NCI-H2196 (cell line): ENCODE data around the gene LITAF.
"Not testable (repeated sequence)": the region's sequence is repeated elsewhere in the genome, so short reads cannot be mapped to it uniquely, and the experiment has no call there.

Experiments used
- DNase-seq: peaks from one replicate; lab custom pipeline; 2025; ENCODE audit not compliant: unreplicated experiment; lab: John Stamatoyannopoulos, UW

LITAF gene

GRCh38 chr16:11621539-11621919, 34.8 kb upstream of the LITAF start:
- no peak for DNase-seq

DNA sequence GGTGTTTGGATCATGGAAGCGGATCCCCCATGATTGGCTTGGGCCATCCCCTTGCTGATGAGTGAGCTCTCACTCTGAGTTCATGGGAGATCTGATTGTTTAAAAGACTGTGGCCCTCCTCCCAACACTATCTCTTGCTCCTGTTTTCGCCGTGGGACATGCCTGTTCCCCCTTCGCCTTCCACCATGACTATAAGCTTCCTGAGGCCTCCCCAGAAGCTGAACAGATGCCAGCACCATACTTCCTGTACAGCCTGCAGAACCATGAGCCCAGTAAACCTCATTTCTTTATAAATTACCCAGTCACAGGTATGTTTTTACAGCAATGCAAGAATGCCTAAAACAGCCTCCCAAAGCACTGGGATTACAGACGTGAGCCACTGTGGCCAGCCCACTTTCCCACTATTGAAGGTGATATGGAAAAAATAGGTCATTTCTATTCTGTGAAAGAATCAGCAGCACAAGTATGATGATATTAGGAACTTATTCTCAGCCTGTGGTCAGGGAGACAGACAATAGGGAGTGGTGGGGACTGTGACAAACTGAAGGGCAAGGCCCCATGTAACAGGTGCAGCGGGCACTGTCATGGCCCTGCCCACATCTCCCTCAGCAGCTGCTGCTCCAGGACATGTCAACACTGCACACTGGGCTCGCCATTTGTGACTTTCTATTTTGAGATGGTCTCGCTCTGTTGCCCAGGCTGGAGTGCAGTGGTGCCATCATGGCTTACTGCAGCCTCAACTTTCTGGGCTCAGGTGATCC, 33.7 kb upstream of the LITAF start:
- DNase-seq = no peak

DNA sequence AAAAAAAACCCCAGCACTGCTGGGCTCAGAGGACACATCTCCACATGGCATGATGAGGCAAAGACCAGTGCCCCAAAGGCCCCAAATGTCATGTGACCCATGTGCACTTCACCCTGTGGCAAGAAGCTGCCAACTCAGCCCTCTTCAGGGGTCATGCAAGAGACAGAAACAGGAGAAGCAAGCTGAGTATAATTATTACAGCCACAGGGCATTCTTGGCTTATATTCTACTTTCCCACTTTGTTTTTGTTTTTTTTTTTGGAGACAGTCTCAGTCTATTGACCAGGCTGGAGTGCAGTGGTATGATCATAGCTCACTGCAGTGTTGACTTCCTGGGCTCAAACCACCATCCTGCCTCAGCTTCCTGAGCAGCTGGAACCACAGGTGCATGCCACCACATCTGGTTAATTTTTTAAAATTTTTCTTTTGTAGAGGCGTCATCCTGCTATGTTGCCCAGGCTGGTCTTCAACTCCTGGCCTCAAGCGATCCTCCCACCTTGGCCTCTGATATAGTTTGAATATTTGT, 32.7 kb upstream of the LITAF start:
- DNase-seq = no peak

GRCh38 chr16:11618107-11618717, 31.5 kb upstream of the LITAF start:
- no peak for DNase-seq

DNA sequence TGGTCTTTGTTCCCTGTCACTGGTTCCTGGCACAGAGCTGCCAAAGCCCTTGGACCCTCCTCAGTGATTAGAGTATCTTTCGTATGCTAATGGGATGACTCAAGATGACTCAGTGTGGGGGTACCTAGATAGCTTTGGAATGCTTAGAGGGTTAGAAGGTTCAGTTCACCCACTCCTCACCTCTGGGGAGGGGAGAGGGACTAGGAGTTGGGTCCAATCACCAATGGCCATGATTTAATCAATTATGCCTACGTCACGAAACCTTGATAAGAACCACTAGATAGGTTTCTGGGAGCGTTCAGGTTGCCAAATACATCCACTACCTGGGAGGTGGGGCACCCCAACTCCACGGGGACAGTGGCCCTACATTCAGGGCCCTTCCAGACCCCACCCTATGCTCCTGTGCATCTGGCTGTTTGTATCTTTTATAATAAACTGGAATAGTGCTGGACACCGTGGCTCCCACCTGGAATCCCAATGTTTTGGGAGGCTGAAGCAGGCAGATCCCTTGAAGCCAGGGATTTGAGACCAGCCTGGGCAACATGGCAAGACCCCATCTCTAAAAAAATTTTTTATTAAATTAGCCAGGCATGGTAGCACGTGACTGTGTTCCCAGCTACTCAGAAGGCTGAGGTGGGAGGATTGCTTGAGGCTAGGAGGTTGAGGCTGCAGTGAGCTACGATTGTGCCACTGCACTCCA, 29.2 kb upstream of the LITAF start:
- no peak for DNase-seq

GRCh38 chr16:11614587-11615175, 28.0 kb upstream of the LITAF start:
- no peak for DNase-seq

- no peak for DNase-seq
Measured at GRCh38 chr16:11613381-11614303, 26.9 kb upstream of the LITAF start.

DNA sequence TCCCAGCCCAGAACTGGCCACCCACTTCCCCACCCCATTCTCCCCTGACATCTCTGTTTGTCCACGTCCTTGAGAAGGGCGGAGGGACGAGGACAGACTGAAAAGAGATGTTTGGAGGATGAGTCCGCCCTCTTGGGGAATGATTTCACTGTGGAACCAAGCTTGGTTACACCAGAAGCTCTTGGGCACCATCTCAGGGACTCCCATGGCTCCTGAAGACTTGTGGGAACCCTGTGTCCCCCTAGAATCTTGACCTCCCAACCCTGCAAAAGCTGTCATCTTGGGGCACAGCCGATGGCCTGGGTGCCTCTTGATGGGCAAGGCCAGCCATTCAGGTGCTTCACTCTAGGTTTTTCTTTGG, 25.9 kb upstream of the LITAF start:
- no peak for DNase-seq

DNA sequence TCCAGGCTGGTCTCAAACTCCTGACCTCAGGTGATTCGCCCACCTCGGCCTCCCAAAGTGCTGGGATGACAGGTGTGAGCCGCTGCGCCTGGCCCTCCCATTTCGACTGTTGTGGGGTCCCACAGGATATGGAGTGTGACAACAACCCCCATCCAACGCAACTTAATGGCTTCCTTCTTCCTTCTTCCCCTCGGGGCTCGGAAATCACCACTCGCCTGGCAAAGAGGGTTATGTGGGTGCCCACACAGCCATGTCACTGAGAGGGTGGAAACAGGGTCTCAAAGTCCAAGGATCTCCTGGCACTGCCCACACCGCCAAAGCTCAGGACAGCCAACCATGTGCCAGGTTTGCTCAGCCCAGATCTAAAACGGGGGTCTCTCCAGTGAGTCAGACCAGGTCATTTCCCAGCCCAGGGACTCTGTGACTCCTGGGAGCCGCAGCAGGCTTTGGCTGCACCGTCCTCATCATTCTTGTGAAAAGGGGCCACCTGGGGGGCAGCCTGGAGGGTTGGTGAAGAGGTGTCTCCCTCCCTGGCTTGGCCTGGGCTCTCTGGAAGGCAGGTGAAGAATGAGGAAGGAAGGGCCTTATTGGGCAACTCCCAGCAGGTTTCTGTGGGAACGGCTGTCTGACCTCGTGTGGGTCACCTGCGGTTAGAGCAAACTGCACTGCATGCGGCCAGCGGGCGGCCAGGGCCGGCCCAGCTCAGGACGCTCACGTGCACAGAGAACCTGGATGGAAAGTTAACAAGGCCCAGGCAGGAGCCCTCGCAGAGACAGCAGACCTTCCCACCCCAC, 25.3 kb upstream of the LITAF start:
- peak; percentile 72 for DNase-seq

DNA sequence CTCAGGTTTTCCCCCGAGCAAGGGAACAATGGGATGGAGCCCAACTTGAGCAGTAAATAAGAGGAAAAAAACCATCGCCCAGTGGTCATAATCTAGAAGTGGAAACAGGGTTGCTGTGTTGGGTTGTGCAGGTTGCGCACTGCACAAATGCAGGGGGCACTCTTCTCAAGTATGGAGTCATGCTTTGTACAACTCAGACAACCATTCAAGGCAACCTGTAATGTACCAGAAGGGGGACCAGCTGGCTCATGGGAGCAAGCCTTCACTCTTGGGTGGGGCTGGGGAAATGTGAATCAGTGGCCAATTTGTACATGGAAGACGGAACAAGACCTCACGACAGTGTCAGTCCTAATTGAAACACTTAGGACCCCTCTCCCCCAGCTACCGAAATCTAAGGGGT, 23.9 kb upstream of the LITAF start:
- no peak for DNase-seq

GRCh38 chr16:11610121-11610505, 23.4 kb upstream of the LITAF start:
- DNase-seq = no peak

DNA sequence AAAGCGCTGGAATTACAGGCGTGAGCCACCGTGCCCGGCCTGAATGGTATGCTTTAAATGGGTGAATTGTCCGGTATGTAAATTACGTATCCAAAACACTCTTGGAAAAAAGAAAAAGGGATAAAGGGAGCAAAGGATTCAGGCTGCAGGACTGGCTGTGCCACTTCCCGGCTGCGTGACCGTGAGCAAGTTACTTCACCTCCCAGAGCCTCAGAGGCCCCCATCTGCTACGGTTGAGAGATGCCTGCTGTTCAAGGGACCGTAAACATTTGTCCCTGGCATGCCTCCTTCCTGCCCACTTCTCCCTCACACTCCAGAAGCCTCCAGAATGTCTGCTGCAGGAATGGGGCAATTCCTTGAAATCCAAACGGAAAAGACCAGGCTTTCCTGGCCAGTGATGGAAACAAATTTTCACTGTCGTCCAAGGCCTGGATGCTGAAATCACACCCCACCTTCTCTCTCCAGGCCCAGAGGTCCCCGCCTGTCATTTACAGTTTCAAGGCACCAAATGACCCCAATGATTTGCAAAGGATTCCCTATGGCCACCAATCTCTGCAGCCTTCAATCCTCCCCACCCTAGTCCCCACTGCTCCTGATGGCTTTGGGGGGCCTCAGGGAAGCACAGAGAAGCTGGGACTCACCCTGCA, 22.9 kb upstream of the LITAF start:
- no peak for DNase-seq

DNA sequence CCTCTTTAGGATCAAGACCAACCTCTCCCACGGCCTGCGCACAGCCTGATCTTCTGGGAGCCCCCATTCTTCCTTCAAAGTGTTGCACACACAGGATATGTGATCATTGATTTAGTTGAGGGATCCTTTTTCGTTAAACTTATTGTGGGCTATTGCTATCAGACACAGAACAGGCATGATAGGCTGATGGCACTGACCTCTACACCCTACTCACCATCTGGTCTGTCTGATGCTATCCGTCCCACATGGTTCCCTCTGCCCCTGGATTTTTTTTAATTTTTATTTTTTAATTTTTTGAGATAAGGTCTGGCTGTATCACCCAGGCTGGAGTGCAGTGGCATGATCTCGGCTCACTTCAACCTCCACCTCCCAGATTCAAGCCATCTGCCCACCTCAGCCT, 19.2 kb upstream of the LITAF start:
- DNase-seq = no peak

GRCh38 chr16:11605564-11605886, 18.8 kb upstream of the LITAF start:
- no peak for DNase-seq

DNA sequence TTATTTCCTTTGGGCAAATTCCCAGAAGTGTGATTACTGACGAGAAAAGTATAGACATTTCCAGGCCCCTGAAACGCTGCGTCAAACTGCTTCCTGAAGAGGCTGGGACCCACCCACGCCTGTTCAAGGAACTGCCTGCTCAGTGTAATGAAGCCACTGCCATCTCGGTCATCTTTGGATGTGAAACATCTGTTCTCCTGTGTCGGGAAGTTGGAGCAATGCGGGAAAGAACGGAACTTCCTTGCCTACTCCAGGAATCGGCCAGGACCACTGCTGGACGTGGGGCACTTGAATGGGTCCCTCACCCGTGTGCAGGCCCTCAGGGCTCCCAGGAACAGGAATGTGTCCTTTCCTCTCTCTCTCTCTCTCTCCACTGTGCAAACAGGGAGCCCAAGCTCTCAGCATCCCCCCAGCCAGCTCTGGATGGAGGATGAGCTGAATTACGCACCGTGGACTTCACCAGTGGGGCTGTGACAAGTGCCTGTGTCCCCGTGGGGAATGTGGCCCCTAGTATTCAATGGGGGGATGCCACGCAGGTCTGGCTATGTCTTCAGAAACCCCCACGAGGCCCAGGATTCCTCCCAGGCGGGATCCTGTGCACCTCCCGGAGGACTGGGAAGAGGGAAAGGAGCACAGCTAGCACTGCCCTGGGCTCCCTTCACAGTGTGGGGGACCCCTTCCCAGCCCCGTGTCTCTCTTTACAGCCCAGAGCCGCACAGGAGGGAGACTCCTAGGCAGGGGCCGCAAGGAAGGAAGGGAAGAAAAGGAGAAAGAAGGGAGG, 18.3 kb upstream of the LITAF start:
- no peak for DNase-seq

DNA sequence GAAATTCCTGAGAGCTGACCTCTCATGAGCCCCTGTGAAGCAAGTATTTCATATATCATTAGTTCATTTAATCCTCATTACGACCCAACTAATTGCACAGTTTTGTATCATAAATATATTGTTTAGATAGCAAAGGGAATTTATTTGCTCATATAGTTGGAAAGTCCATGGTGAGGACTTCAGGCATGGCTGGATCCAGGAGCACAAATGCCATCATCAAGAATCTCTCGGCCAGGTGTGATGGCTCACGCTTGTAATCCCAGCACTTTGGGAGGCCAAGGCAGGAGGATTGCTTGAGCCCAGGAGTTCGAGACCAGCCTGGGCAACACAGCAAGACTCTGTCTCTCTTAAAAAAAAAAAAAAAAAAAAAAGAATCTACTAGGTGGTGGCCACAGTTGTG, 17.6 kb upstream of the LITAF start:
- DNase-seq = not testable (repeated sequence)

- DNase-seq = no peak
Measured at GRCh38 chr16:11603331-11603750, 16.6 kb upstream of the LITAF start.

DNA sequence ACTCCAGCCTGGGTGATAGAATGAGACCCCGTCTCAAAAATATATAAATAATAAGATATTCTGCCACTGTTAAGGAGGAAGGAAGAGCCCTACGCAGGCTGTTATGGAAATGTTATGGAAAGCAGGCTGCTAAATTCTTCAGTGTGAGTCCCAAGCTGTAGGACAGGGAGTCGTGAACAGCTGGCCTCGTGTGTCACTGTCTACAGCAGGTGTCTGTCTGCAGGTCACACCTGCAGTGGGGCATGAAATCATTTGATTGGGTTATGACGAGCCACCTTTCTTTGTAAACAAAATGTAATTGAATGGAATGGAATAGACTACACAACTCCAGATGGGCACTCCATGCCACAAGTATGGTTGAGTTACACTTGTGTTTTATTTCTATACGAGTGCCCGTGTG, 15.6 kb upstream of the LITAF start:
- peak; percentile 66 for DNase-seq

DNA sequence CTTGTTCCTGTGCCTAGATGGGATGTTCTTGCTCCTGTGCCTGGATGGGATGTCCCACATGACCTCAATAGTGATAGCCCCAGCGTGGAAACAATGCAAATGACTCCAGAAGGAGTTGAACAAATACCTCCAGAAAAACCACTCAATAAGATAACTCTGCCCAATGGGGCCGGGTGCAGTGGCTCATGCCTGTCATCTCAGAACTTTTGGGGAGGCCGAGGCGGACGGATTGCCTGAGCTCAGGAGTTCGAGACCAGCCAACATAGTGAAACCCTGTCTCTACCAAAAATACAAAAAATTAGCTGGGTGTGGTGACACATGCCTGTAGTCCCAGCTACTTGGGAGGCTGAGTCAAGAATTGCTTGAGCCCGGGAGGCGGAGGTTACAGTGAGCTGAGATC, 15.2 kb upstream of the LITAF start:
- no peak for DNase-seq
